Measurements from ENCODE around the gene IFT57. TPM values are rescaled to one million over a fixed set of nuclear protein-coding genes. Genes with fewer than 3 reads are reported as not detected.

Gene IFT57
- polyA plus RNA-seq, 1 of the 3 experiments (the other 2 are of a cell fraction) = 81.6 TPM

- Histone ChIP-seq H3K9ac (no peak overlapping the region), H3F3A (replicated peaks; ENCODE audit: insufficient read depth) (no peaks in the 10 kb centered on the region), H3K4me3 (ENCODE audit: low read depth in 2 of 2, low read length in 1 of 2) (no peak overlapping the region), H3K27ac (ENCODE audit: low read depth in 2 of 2, low read length in 1 of 2) (no peak overlapping the region), H3K79me2 (ENCODE audit: insufficient read depth) (no peaks in the 10 kb centered on the region), H3K4me2 (no peak overlapping the region), H4K20me1 (ENCODE audit: insufficient read depth) (no peaks in the 10 kb centered on the region), H3K36me3 (replicated peaks in 1 of 2; ENCODE audit: control insufficient read depth in 1 of 2, insufficient read depth in 2 of 2, low read length in 1 of 2) (no peaks in the 10 kb centered on the region), H3K9me3 (no peaks in the 10 kb centered on the region), H3K27me3 (ENCODE audit: insufficient read depth) (no peaks in the 10 kb centered on the region), H3K9me2 (no peaks in the 10 kb centered on the region; the same call in 1 of the 2 replicates), H3K4me1 (ENCODE audit: control insufficient read depth in 1 of 2, insufficient read depth in 2 of 2, low read depth in 1 of 2, low read length in 1 of 2) (no peaks in the 10 kb centered on the region; a peak in 2 of 4 replicates), H2AFZ (ENCODE audit: low read depth) (no peak overlapping the region)
- no peak for DNase-seq
- ChIA-PET POLR2A (no interaction called here), CTCF (no interaction called here)
- TF ChIP-seq FOXM1 (IDR thresholded peaks at IDR 0.05; ENCODE audit: low read depth) (no peak), REST (IDR thresholded peaks at IDR 0.05; ENCODE audit: low read depth, low read length) (no peak), USF2 (IDR thresholded peaks at IDR 0.05; ENCODE audit: borderline replicate concordance, low read depth, low read length) (no peak), NRF1 (IDR thresholded peaks at IDR 0.05; ENCODE audit: low read depth, low read length) (no peak), MAX (IDR thresholded peaks at IDR 0.05; ENCODE audit: low read depth) (no peak), SMC3 (IDR thresholded peaks at IDR 0.05; ENCODE audit: low read depth, low read length) (no peak), TEAD4 (IDR thresholded peaks at IDR 0.05; ENCODE audit: borderline replicate concordance, insufficient read depth) (no peak), YY1 (IDR thresholded peaks at IDR 0.05; ENCODE audit: low read depth) (no peak), SIN3A (IDR thresholded peaks at IDR 0.05; ENCODE audit: borderline replicate concordance, low read depth, low read length) (no peak)
- 91% methylated on average over 6 of the region's 15 CpGs for WGBS (ENCODE audit: low lambda C conversion rate)
Measured at GRCh38 chr3:108113975-108114374, 108.2 kb downstream of the IFT57 start.

- no peak overlapping the region for H3K4me2 ChIP-seq
- H2AFZ ChIP-seq (ENCODE audit: low read depth) = no peak overlapping the region
- TF ChIP-seq ELF1 (IDR thresholded peaks at IDR 0.05) (no peak), REST (IDR thresholded peaks at IDR 0.05; ENCODE audit: low read depth, low read length) (no peak), RXRA (IDR thresholded peaks at IDR 0.05; ENCODE audit: borderline replicate concordance, low read depth) (no peak), EP300 (IDR thresholded peaks at IDR 0.05; ENCODE audit: borderline replicate concordance in 1 of 2, low read depth in 1 of 2, low read length in 1 of 2) (no peak), CTCF (IDR thresholded peaks at IDR 0.05) (no peak), POLR2AphosphoS5 (IDR thresholded peaks at IDR 0.05; ENCODE audit: low read depth, low read length) (no peak), IRF3 (IDR thresholded peaks at IDR 0.05; ENCODE audit: low read depth, low read length) (no peak), RCOR1 (IDR thresholded peaks at IDR 0.05; ENCODE audit: low read length) (no peak)
Measured at GRCh38 chr3:108110934-108111333, 111.3 kb downstream of the IFT57 start.

More at GRCh38 chr3:108110934-108111333, 111.3 kb downstream of the IFT57 start:
- no peak for DNase-seq
- Histone ChIP-seq H3K27me3 (ENCODE audit: insufficient read depth) (no peaks in the 10 kb centered on the region), H3K9ac (no peak overlapping the region), H3K4me3 (ENCODE audit: low read depth in 2 of 2, low read length in 1 of 2) (no peak overlapping the region), H3K4me1 (ENCODE audit: control insufficient read depth in 1 of 2, insufficient read depth in 2 of 2, low read depth in 1 of 2, low read length in 1 of 2) (no peaks in the 10 kb centered on the region), H3K9me3 (no peaks in the 10 kb centered on the region), H3K27ac (ENCODE audit: low read depth in 2 of 2, low read length in 1 of 2) (no peak overlapping the region), H3K79me2 (ENCODE audit: insufficient read depth) (no peaks in the 10 kb centered on the region), H3K9me2 (no peaks in the 10 kb centered on the region; the same call in 1 of the 2 replicates), H4K20me1 (ENCODE audit: insufficient read depth) (no peaks in the 10 kb centered on the region), H3K36me3 (replicated peaks in 1 of 2; ENCODE audit: control insufficient read depth in 1 of 2, insufficient read depth in 2 of 2, low read length in 1 of 2) (no peaks in the 10 kb centered on the region), H3F3A (replicated peaks; ENCODE audit: insufficient read depth) (peaks cover 4% of the 10 kb centered on the region)
- POLR2A ChIA-PET = no interaction called here
- CTCF ChIA-PET = no interaction called here
- 97% methylated on average over 3 of the region's 3 CpGs for WGBS (ENCODE audit: low lambda C conversion rate)

Measured in SK-N-SH (cell line).